Parathyroid adenoma (tissue), 2 donors: ENCODE measurements around the gene PHF13.
A peak's percentile ranks its signal among the peaks of the same experiment; 100 is the strongest.

ENCODE experiments used
- H2AFZ ChIP-seq: fragments of 300-600 bp; sonication (generic); one replicate; pipeline ENCODE4 v1.7.0; 2017; ENCODE audit warnings: antibody characterized with exemption, mild to moderate bottlenecking
- H3K27ac ChIP-seq: fragments of 300-600 bp; sonication (generic); one replicate; pipeline ENCODE4 v1.7.0; 2017
- H3K27me3 ChIP-seq: fragments of 300-600 bp; sonication (generic); one replicate; pipeline ENCODE4 v1.7.0; 2017; ENCODE audit warnings: low read length; ENCODE audit not compliant: control insufficient read depth, insufficient read depth
- H3K36me3 ChIP-seq: fragments of 300-600 bp; sonication (generic); one replicate; pipeline ENCODE4 v1.7.0; 2017; ENCODE audit warnings: low read length; ENCODE audit not compliant: control insufficient read depth, insufficient read depth
- H3K4me1 ChIP-seq: fragments of 300-600 bp; sonication (generic); one replicate; pipeline ENCODE4 v1.7.0; 2017; ENCODE audit warnings: control low read depth
- H3K4me2 ChIP-seq: fragments of 300-600 bp; sonication (generic); one replicate; pipeline ENCODE4 v1.7.0; 2017; ENCODE audit warnings: low read length
- H3K4me3 ChIP-seq: fragments of 300-600 bp; sonication (generic); one replicate; pipeline ENCODE4 v1.7.0; 2017; ENCODE audit warnings: low read depth, low read length
- H3K79me2 ChIP-seq: fragments of 300-600 bp; sonication (generic); one replicate; pipeline ENCODE4 v1.7.0; 2017; ENCODE audit warnings: control low read depth
- H3K9ac ChIP-seq: fragments of 300-600 bp; sonication (generic); one replicate; pipeline ENCODE4 v1.7.0; 2017; ENCODE audit warnings: mild to moderate bottlenecking
- H3K9me3 ChIP-seq: fragments of 300-600 bp; sonication (generic); one replicate; pipeline ENCODE4 v1.7.0; 2017; ENCODE audit warnings: low read length; ENCODE audit not compliant: control insufficient read depth
- TF ChIP-seq, protein P1 (sequence below): fragments of 300-600 bp; sonication (generic); IDR thresholded peaks from one replicate; pipeline ENCODE4 v1.7.0; 2017; ENCODE audit warnings: antibody characterized with exemption, mild to moderate bottlenecking
- donor health status: primary hyperparathyroidism.

Gene PHF13

DNA sequence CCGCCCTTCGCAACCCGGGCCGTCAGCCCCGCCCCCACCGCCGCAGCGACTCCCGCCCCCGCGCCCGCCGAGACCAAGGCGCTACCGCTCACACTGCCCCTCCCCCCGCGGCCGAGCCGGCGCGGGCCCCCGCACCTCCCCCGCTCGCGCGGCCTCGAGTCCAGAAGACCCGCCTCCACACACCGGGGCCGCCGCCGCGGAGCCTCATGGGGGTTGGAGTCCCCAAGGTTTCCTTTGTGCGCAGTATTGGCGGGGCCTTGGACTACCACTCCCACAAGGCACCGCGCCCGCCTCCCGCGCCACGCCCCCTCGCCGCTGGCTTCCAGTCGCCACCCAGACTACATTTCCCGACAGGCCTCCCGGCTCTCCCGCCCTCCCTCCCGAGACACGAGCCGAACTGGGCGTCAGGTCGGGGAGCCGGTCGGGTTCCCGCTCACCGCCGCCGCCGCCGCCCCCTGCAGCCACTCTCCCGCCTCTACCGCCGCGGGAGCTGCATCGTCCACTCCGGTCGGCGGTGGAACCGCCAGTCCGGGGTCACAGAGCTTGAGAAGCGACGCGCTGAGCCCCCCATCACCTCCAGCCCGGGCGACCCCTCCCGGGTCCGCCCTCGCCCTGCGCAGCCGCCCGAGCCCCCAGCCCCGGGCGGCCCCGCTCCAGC lies at the start of gene PHF13:
PHF13 (plus strand) TSS at position 371 of the 658 bp plus-strand sequence. CDS start 336 bp downstream, outside the sequence.
- Histone ChIP-seq H3K36me3 (no peaks in the 10 kb centered on the region), H3K27me3 (no peaks in the 10 kb centered on the region), H3K27ac (peak within 1 kb of the TSS; percentile 79), H3K9ac (no peak within 1 kb of the TSS), H2AFZ (peak within 1 kb of the TSS; percentile 86), H3K4me2 (peak within 1 kb of the TSS; percentile 88), H3K4me1 (no peaks in the 10 kb centered on the region), H3K79me2 (no peaks in the 10 kb centered on the region), H3K9me3 (no peaks in the 10 kb centered on the region), H3K4me3 (peak within 1 kb of the TSS; percentile 90)
- TF ChIP-seq, protein P1, sequence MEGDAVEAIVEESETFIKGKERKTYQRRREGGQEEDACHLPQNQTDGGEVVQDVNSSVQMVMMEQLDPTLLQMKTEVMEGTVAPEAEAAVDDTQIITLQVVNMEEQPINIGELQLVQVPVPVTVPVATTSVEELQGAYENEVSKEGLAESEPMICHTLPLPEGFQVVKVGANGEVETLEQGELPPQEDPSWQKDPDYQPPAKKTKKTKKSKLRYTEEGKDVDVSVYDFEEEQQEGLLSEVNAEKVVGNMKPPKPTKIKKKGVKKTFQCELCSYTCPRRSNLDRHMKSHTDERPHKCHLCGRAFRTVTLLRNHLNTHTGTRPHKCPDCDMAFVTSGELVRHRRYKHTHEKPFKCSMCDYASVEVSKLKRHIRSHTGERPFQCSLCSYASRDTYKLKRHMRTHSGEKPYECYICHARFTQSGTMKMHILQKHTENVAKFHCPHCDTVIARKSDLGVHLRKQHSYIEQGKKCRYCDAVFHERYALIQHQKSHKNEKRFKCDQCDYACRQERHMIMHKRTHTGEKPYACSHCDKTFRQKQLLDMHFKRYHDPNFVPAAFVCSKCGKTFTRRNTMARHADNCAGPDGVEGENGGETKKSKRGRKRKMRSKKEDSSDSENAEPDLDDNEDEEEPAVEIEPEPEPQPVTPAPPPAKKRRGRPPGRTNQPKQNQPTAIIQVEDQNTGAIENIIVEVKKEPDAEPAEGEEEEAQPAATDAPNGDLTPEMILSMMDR: no peak

DNA sequence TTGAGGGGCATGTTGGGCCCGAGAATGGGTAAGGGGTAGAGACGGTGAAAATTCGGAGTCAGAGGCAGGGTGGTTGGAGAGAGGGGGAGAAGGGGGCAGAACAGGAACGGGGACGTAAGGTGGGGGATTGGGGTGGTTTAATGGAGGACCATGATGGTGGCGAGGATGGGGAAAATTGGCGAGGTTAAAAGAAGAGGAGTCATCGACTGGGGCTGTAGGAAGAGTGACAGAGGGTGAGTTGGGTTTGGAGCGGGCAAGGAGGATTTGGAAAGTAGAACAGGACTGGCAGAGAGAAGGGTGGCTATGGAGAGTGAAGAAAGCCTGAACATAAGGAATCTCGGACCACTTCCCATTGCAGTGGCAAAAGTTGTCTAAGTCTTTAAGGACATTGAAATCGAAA lies 44.5 kb upstream of the PHF13 start:
- Histone ChIP-seq H3K4me2 (no peak overlapping the region), H3K36me3 (no peaks in the 10 kb centered on the region), H3K9me3 (no peaks in the 10 kb centered on the region), H2AFZ (no peak overlapping the region), H3K4me3 (no peak overlapping the region), H3K9ac (no peak overlapping the region), H3K27me3 (no peaks in the 10 kb centered on the region), H3K4me1 (no peaks in the 10 kb centered on the region), H3K79me2 (no peaks in the 10 kb centered on the region), H3K27ac (no peak overlapping the region)
- TF ChIP-seq, protein P1: no peak

DNA sequence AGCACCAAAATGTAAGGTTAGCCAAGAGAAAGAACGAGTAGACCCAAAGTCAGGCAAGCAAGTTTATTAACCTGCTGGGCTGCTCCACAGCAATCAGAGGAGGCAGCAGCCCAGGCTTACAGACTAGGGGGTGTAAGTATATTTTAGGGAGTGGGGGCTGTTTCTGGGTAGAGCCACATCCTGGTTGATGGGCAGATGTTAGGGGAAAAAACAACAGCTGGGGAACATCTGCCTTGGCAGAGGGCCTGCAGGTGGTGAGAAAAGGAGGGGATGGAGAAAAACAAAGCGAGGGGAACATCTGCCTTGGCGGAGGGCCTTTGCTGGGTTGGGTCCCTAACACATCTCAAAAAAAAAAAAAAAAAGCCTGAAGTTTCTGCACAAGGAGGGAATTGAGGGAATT lies 43.4 kb upstream of the PHF13 start:
- no peaks in the 10 kb centered on the region for H3K79me2 ChIP-seq
- no peak overlapping the region for H3K4me3 ChIP-seq
- no peaks in the 10 kb centered on the region for H3K9me3 ChIP-seq
- no peak overlapping the region for H3K27ac ChIP-seq
- H3K9ac ChIP-seq: no peak overlapping the region
- no peaks in the 10 kb centered on the region for H3K27me3 ChIP-seq
- no peaks in the 10 kb centered on the region for H3K36me3 ChIP-seq
- no peak overlapping the region for H2AFZ ChIP-seq
- TF ChIP-seq, protein P1: no peak
- no peak overlapping the region for H3K4me2 ChIP-seq
- no peaks in the 10 kb centered on the region for H3K4me1 ChIP-seq

DNA sequence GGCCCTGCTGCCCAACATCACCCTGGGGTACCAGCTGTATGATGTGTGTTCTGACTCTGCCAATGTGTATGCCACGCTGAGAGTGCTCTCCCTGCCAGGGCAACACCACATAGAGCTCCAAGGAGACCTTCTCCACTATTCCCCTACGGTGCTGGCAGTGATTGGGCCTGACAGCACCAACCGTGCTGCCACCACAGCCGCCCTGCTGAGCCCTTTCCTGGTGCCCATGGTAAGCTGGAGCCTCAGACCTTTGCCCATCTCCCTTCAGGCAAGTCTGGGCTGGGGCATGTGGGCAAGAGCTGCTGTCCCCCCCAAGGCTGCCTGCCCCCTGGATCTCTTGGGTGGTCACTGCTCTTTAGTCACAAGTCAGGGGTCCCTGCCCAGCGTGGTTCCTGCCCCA lies 42.5 kb upstream of the PHF13 start:
- TF ChIP-seq, protein P1: no peak
- no peaks in the 10 kb centered on the region for H3K79me2 ChIP-seq
- H3K9me3 ChIP-seq: no peaks in the 10 kb centered on the region
- H3K27me3 ChIP-seq: no peaks in the 10 kb centered on the region
- no peaks in the 10 kb centered on the region for H3K4me1 ChIP-seq
- no peaks in the 10 kb centered on the region for H3K36me3 ChIP-seq
- no peak overlapping the region for H3K4me3 ChIP-seq
- no peak overlapping the region for H2AFZ ChIP-seq
- H3K4me2 ChIP-seq: no peak overlapping the region
- H3K9ac ChIP-seq: no peak overlapping the region
- H3K27ac ChIP-seq: no peak overlapping the region
